Measurements from ENCODE around the gene SLIRP.
A peak's percentile ranks its signal among the peaks of the same experiment; 100 is the strongest.
"Not testable (repeated sequence)": the region's sequence is repeated elsewhere in the genome, so short reads cannot be mapped to it uniquely, and the experiment has no call there.

SLIRP gene

DNA sequence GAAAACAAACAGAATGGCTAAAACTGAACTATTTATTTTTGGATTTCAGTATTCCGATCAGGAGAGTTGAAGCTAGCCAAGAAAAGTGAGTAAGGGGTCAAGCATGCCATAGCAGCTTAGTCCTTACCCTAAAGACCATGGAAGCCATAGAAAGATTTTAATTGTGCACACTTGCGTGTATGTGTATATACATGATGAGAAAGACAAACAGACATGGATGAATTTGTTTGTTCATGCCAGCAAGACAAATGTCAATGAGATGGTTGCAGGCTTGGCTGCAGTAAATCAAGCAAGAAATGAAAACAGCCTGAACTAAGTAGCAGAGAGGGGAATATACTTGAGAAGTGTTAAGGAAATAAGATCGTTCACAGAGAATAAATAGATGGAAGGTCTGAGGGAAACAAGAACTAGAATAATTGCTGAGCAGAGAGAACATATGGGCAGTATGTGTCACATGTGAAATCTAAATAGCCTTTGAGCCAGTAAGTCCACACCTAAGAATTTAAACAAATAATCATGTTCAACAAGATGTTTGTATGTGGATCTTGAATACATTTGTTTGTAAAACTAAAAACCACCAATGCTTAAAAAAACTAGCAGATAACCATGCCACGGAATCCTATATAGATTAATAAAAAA lies 38.3 kb downstream of the SLIRP start:
- no peak for DNase-seq (ENCODE audit: low spot score)

DNA sequence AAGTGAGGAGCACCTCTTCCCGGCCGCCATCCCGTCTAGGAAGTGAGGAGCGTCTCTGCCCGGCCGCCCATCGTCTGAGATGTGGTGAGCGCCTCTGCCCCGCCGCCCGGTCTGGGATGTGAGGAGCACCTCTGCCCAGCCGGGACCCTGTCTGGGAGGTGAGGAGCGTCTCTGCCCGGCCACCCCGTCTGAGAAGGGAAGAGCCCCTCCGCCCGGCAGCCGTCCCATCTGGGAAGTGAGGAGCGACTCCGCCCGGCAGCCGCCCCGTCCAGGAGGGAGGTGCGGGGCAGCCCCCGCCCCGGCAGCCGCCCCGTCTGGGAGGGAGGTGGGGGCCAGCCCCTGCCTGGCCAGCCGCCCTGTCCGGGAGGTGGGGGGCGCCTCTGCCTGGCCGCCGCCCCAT lies 39.5 kb downstream of the SLIRP start:
- DNase-seq (ENCODE audit: low spot score), result not testable (repeated sequence)

DNA sequence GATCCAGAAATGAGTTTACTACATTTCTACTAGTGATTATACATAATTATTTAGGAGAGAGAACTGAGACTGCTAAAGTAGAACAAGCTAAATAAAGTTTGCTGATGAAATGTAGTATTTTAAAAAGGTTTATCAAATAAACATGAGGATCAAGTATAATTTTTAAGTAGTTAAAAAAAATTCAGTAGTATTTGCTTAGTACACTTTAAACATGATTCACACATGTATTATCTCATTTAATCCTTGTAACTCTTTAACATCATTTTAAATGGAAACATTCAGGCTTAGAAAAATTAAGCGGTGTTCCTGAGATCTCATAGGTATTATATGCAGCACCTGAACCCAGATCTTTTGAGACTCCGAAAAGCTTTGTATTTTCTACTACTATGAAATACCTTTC lies 44.4 kb downstream of the SLIRP start:
- DNase-seq (ENCODE audit: low spot score), result no peak

- no peak for DNase-seq (ENCODE audit: low spot score)
Observed at GRCh38 chr14:77752799-77753516, 45.1 kb downstream of the SLIRP start.

DNA sequence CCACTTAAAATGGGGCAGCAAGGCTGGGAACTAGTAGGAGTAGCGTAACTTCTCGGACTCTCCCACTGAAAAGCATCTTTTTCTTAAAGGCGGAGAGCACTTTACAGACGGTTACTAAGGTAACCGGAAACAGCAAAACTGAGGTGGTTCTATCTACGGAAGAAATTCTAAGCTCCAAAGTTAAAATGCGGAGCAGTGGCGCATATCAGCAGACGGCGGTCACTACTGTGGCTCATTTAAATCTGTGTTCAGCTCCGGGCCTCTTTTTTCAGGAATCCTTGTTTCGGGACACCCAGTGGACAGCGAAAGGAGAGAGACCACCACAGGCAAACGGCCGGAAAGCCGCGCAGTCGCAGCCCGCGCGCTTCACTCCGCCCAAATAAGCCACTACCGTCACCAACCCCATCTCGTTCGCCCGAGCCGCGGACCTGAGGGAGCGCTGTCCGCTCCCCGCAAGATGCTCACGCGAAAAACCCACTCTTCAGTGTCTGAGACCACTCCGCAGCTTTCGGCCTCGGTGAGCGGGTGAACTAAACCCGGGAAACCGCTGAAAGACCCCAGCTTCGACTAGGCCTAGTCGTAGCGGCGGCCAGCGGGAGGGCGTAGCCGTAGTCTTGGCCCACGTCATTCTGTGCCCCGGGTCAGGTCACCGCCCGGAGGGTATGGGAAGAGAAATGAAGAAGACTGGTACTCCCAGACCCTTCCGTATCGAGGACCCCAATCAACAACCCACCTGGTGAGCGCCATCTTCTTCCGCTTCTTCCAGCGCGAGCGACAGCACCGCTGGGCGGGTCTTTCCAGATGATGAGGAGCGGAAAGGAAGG lies 52.7 kb downstream of the SLIRP start, which contains the start of gene SNW1:
TSS of gene SNW1 (minus strand) at position 776 of the 824 bp plus-strand sequence. CDS start at position 747, 29 bp downstream.
- DNase-seq (ENCODE audit: low spot score), result peak; percentile 94

DNA sequence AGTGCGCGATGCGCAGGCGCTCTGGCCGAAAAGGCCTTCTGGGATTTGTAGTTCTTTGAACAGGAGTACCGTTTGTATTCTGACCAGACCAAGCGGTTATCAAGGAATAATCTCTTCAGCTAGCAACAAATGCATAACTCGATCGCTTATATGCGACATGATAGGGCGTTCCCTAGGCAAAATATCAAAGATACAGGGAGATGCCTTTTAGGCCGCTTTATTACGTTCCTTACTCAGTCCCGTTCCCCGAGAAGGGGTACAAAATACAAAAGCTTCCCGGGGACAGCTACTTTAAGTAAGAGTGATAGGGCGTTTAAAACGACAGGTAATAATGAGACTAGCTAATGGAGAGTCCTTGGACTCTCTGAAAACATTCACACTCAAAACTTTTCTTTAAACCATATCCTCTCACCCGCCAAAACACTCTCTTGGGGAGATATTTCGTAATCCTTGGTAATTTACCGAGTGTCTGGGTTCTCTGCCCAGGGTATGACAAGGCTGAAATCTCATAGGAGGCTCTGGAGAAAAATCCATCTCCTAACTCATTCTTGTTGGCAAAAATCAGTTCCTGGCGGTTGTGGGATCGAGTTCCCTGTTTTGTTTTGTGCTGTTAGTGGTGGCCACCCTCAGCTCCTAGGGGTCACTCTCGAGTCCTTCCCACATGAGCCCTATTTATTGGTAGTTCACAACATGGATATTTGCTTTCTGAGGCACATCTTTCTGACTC lies 53.5 kb downstream of the SLIRP start:
- no peak for DNase-seq (ENCODE audit: low spot score)

DNA sequence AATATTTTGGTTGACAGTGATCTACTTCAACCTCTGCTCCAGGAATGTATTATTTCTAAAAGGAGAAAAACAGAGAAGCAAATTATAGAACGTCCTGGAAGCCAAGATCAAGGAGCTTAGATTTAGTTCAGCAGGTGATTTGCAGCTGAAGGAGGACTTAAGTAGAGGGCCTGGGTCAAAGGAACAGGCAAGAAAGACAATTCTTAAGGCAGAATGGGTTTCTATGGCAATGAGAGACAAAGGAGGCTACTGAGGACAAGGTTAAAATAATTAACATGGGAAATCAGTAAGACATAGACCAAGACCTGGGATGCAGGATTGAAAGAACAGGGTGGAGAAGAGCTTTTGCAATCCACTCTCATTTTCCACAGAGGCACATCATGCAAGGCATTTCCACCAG lies 55.4 kb downstream of the SLIRP start:
- no peak for DNase-seq (ENCODE audit: low spot score)

GRCh38 chr14:77763978-77764377 lies 56.1 kb downstream of the SLIRP start:
- no peak for DNase-seq (ENCODE audit: low spot score)

Measured in CD4-positive, alpha-beta T cell treated with Interleukin-2 at 100 ng/mL for 4 hours (primary cell).